WTC11 (cell line): ENCODE data around the gene TMEM72. TPM values are rescaled to one million over a fixed set of nuclear protein-coding genes. Genes with fewer than 3 reads are reported as not detected.

Experiments
- ATAC-seq: fragments of 200-7000 bp; cut with Tn5 transposase; 2 replicates; pipeline ENCODE4 v1.10.0; 2021; ENCODE audit warnings: mild to moderate bottlenecking, moderate library complexity
- CTCF ChIA-PET: fragments of 300-600 bp; sonication (Branson Sonifier 250); formaldehyde crosslinking; loops from one replicate; lab custom pipeline; 2021; ENCODE audit warnings: antibody characterized with exemption; lab: Charles Lee
- POLR2A ChIA-PET: fragments of 350-600 bp; sonication (Branson Sonifier 250); formaldehyde crosslinking; loops from one replicate; lab custom pipeline; 2021; ENCODE audit warnings: antibody characterized with exemption; lab: Charles Lee
- DNase-seq: peaks from one replicate; pipeline ENCODE4 v3.0.0; 2021; ENCODE audit warnings: low spot score
- H3K27ac Mint-ChIP-seq: 2 replicates; pipeline ENCODE4 v1.8.0; 2021; ENCODE audit warnings: mixed read lengths
- H3K27me3 Mint-ChIP-seq: 2 replicates; pipeline ENCODE4 v1.8.0; 2021; ENCODE audit warnings: low read depth, mild to moderate bottlenecking, moderate library complexity, mixed read lengths
- H3K36me3 Mint-ChIP-seq: 2 replicates; pipeline ENCODE4 v1.8.0; 2021; ENCODE audit warnings: mixed read lengths
- H3K4me1 Mint-ChIP-seq: 2 replicates; pipeline ENCODE4 v1.8.0; 2022; ENCODE audit warnings: mixed read lengths
- H3K4me3 Mint-ChIP-seq: 2 replicates; pipeline ENCODE4 v1.8.0; 2021; ENCODE audit warnings: mild to moderate bottlenecking, moderate library complexity, mixed read lengths
- H3K9me3 Mint-ChIP-seq: 2 replicates; pipeline ENCODE4 v1.8.0; 2021; ENCODE audit warnings: mixed read lengths
- AR ChIP-seq: fragments of 250-450 bp; sonication (Bioruptor Pico); IDR thresholded peaks from 2 replicates; pipeline ENCODE4 v1.9.0; 2021; ENCODE audit warnings: mild to moderate bottlenecking
- EMX1 ChIP-seq: fragments of 250-450 bp; sonication (Bioruptor Pico); IDR thresholded peaks from 2 replicates; pipeline ENCODE4 v1.8.0; 2021; ENCODE audit warnings: mild to moderate bottlenecking
- ESRRA ChIP-seq: sonication (generic); formaldehyde crosslinking; IDR thresholded peaks from 2 replicates; pipeline ENCODE4 v1.8.1; 2022; ENCODE audit warnings: mild to moderate bottlenecking, missing genetic modification reagents, borderline replicate concordance
- HMGA2 ChIP-seq: fragments of 250-450 bp; sonication (Bioruptor Pico); IDR thresholded peaks from 2 replicates; pipeline ENCODE4 v1.4.0; 2021; ENCODE audit warnings: mild to moderate bottlenecking, moderate library complexity
- SOX15 ChIP-seq: fragments of 250-450 bp; sonication (Bioruptor Pico); IDR thresholded peaks from 2 replicates; pipeline ENCODE4 v1.9.0; 2021; ENCODE audit warnings: mild to moderate bottlenecking
- USF1 ChIP-seq: sonication (generic); formaldehyde crosslinking; IDR thresholded peaks from 2 replicates; pipeline ENCODE4 v1.8.0; 2022; ENCODE audit warnings: mild to moderate bottlenecking, missing genetic modification reagents
- ZBTB21 ChIP-seq: sonication (generic); formaldehyde crosslinking; IDR thresholded peaks from 2 replicates; pipeline ENCODE4 v1.8.1; 2023; ENCODE audit warnings: mild to moderate bottlenecking, missing genetic modification reagents, borderline replicate concordance
- ZNF138 ChIP-seq: sonication (generic); formaldehyde crosslinking; conservative IDR thresholded peaks from 2 replicates; pipeline ENCODE4 v1.8.1; 2022; ENCODE audit warnings: mild to moderate bottlenecking, moderate library complexity, missing genetic modification reagents
- ZNF263 ChIP-seq: sonication (generic); formaldehyde crosslinking; IDR thresholded peaks from 2 replicates; pipeline ENCODE4 v1.8.1; 2022; ENCODE audit warnings: low read depth, mild to moderate bottlenecking, moderate library complexity, missing genetic modification reagents
- ZNF396 ChIP-seq: fragments of 250-450 bp; sonication (Bioruptor Pico); IDR thresholded peaks from 2 replicates; pipeline ENCODE4 v1.8.0; 2021; ENCODE audit warnings: mild to moderate bottlenecking, moderate library complexity, borderline replicate concordance
- ZNF532 ChIP-seq: fragments of 250-450 bp; sonication (Bioruptor Pico); IDR thresholded peaks from 2 replicates; pipeline ENCODE4 v1.9.0; 2021; ENCODE audit warnings: mild to moderate bottlenecking, borderline replicate concordance
- total RNA-seq: library from RNA; stranded (reverse); gene quantifications from 3 replicates; pipeline ENCODE4 v1.2.3, GENCODE V29; 2021

The TMEM72 gene
- total RNA-seq, 1 experiment from 2014 or later, result not detected

DNA sequence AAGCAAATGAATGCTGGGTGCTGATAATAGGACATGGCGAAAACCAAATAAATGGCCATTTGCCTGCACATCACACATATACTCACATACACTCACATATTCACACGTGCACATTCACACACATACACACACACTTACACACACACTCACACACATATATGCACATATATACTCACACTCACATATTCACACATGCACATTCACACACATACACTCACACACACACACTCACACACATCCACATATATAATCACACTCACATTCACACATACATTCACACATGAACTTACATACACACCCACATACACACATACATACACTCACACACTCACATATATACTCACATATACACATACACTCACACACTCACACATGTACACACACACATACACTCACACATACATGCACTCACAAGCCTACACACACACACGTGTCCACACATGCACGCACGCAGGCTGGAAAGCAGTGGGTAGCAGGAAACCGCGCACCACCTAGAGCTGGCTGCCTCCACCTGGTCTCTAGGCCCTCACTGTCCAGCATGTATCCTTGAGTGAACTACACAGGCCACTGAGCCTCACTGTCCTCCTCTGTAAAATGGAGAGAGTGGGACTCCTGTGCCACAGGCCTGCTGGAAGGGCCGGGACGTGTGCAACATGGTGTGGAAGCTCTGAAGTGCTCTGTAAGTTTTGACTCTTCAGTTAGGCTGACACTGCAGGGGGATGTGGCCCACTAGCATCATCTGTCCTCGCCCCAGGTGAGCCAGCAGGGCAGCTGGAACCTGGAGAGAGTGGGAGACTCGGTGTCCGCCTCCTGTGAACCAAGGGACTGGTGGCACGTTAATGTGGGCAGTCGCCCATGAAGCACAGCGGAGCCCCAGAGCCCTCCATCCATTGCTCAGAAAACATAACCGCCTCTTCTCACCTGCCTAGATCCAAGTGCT lies 14.9 kb downstream of the TMEM72 start:
- H3K27me3 Mint-ChIP-seq, result peaks cover 10% of the 10 kb centered on the region
- H3K36me3 Mint-ChIP-seq, result no peaks in the 10 kb centered on the region
- POLR2A ChIA-PET, result interaction anchor here (0.5 kb wide), 1 partner anchor 50 kb away, joined by 3 read pairs; no protein-coding TSS in a partner anchor
- H3K9me3 Mint-ChIP-seq, result no peaks in the 10 kb centered on the region; the same call in 1 of the 2 replicates
- H3K27ac Mint-ChIP-seq, result no peak overlapping the region
- ATAC-seq, result no peak
- TF ChIP-seq ZNF138 (CRISPR knock-in tag) (no peak), ZBTB21 (no peak)
- DNase-seq, result no peak
- H3K4me3 Mint-ChIP-seq, result no peak overlapping the region
- H3K4me1 Mint-ChIP-seq, result no peaks in the 10 kb centered on the region
- CTCF ChIA-PET, result interaction anchor here (1.2 to 2.5 kb wide), 5 partner anchors 16 to 69 kb away, joined by 3 to 54 read pairs (median 25); partner anchors contain the start of gene TMEM72

GRCh38 chr10:44926751-44927351 lies 15.7 kb downstream of the TMEM72 start:
- H3K27me3 Mint-ChIP-seq, result peaks cover 10% of the 10 kb centered on the region
- DNase-seq, result no peak
- no peak overlapping the region for H3K27ac Mint-ChIP-seq
- no peak for TF ChIP-seq HMGA2 (CRISPR knock-in tag)
- TF ChIP-seq USF1, result no peak
- no peak for TF ChIP-seq SOX15 (CRISPR knock-in tag)
- no peak for TF ChIP-seq ZNF396
- no peak for TF ChIP-seq EMX1 (CRISPR knock-in tag)
- TF ChIP-seq ESRRA (CRISPR knock-in tag), result no peak
- TF ChIP-seq ZNF263 (CRISPR knock-in tag), result no peak
- TF ChIP-seq, all 79 proteins: peak for 0
- no peaks in the 10 kb centered on the region for H3K4me1 Mint-ChIP-seq
- H3K4me3 Mint-ChIP-seq, result no peak overlapping the region
- ChIA-PET POLR2A (no interaction called here), CTCF (no interaction called here)
- ATAC-seq, result no peak
- no peaks in the 10 kb centered on the region for H3K36me3 Mint-ChIP-seq
- H3K9me3 Mint-ChIP-seq, result no peaks in the 10 kb centered on the region; the same call in 1 of the 2 replicates

DNA sequence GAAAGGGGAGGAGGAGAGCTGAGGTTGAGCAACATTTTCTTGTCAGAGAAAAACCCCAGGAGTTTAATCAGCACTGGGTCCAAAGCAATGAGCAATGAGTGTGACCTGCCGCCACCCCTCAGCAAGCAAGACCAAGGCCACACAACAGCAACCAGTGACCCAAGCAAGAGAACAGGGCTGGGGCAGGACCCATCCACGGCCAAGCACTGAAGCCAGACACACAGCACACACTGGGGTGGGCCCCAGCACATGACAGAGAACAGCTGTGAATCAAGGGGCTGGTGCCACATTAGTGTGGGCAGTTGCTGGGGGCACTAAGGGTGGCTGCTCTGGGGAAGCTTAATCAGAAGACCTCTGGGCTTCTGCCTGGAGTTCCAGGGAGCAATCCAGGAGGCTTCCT lies 16.2 kb downstream of the TMEM72 start:
- Mint-ChIP-seq H3K27me3 (peaks cover 10% of the 10 kb centered on the region), H3K4me1 (no peaks in the 10 kb centered on the region), H3K36me3 (no peaks in the 10 kb centered on the region), H3K9me3 (no peaks in the 10 kb centered on the region; the same call in 1 of the 2 replicates)
- no peak for DNase-seq
- ATAC-seq, result no peak
- TF ChIP-seq ZNF532 (CRISPR knock-in tag), result no peak
- no peak for TF ChIP-seq AR (CRISPR knock-in tag)
- TF ChIP-seq, all 79 proteins: peak for 0
- ChIA-PET CTCF (no interaction called here), POLR2A (no interaction called here)
- Mint-ChIP-seq H3K4me3 (no peak overlapping the region), H3K27ac (no peak overlapping the region)
